Thymus (tissue), 11 donors: ENCODE results near the gene GRIK2. TPM values are rescaled to one million over a fixed set of nuclear protein-coding genes. Genes with fewer than 3 reads are reported as not detected.

ENCODE experiments used
- DNase-seq, 9 donors: peaks; one replicate each; pipeline ENCODE4 v3.0.0-alpha.2; 2013; ENCODE audit warnings: low spot score in 9 of 9, low read depth in 6 of 9, missing footprints in 1 of 9
- H3K27ac ChIP-seq, 2 donors: one replicate each; pipeline ENCODE4 v1.5.1; 2013; ENCODE audit warnings: control low read depth in 1 of 2, low read depth in 1 of 2, low read length in 1 of 2, mild to moderate bottlenecking in 1 of 2, moderate library complexity in 1 of 2
- H3K27me3 ChIP-seq, 2 donors: one replicate each; pipeline ENCODE4 v1.5.1; 2013; ENCODE audit warnings: low read length in 1 of 2; ENCODE audit not compliant: control insufficient read depth in 2 of 2, insufficient read depth in 1 of 2
- H3K36me3 ChIP-seq, 2 donors: one replicate each; pipeline ENCODE4 v1.5.1; 2013; ENCODE audit warnings: low read length in 1 of 2, mild to moderate bottlenecking in 1 of 2, moderate library complexity in 1 of 2; ENCODE audit not compliant: control insufficient read depth in 2 of 2, insufficient read depth in 2 of 2
- H3K4me1 ChIP-seq, 2 donors: one replicate each; pipeline ENCODE4 v1.5.1; 2013; ENCODE audit warnings: low read length in 2 of 2; ENCODE audit not compliant: control insufficient read depth in 2 of 2, insufficient read depth in 2 of 2
- H3K4me3 ChIP-seq, 2 donors: one replicate each; pipeline ENCODE4 v1.5.1; 2013; ENCODE audit warnings: low read length in 2 of 2, control low read depth in 1 of 2, mild to moderate bottlenecking in 1 of 2
- H3K9me3 ChIP-seq, 2 donors: one replicate each; pipeline ENCODE4 v1.5.1; 2013; ENCODE audit warnings: low read length in 1 of 2, mild to moderate bottlenecking in 1 of 2; ENCODE audit not compliant: control insufficient read depth in 2 of 2, insufficient read depth in 1 of 2
- WGBS: extraction: QIAGEN DNeasy Blood & Tissue Kit; methylation state at CpG from one replicate; pipeline ENCODE4 v1.1.7; 2013; 5-methylcytosine and 5-hydroxymethylcytosine counted together
- polyA plus RNA-seq: library from polyadenylated mRNA; stranded (reverse); fragments of 200-250 nt; gene quantifications from one replicate; pipeline ENCODE4 v1.2.3, GENCODE V29; 2013
- total RNA-seq: library from RNA; stranded (reverse); fragments of 120-200 nt; gene quantifications from one replicate; pipeline ENCODE4 v1.2.4, GENCODE V29; 2013
- donor health status: healthy.

GRIK2 gene
- total and polyA plus RNA-seq, 2 donors: under 0.01 to 0.18 TPM

DNA sequence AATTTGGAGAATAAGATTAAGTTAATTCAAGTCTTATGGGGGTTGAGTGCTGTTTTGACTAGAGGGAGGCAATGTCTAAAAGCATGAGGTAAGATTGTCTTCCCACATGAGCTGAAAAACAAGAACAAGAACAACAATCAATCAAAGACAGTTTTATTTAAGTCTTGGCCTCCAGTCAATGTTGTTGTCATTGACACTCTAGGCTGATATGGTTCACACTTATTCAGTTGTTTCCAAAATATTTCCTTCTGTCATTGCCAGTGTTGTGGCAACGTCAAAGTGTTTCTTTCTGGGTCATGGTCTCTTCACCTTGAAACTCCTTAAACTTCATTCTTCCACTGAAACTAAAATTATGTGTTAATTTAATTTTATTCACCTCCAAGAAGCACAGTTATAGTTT lies 72.4 kb downstream of the GRIK2 start:
- no peaks in the 10 kb centered on the region for H3K36me3 ChIP-seq
- no peak for DNase-seq
- no peak overlapping the region for H3K27ac ChIP-seq
- no peak overlapping the region for H3K4me3 ChIP-seq
- 83% methylated on average over 1 of the region's 1 CpG for WGBS
- no peaks in the 10 kb centered on the region for H3K27me3 ChIP-seq
- H3K4me1 ChIP-seq: no peaks in the 10 kb centered on the region
- no peaks in the 10 kb centered on the region for H3K9me3 ChIP-seq

DNA sequence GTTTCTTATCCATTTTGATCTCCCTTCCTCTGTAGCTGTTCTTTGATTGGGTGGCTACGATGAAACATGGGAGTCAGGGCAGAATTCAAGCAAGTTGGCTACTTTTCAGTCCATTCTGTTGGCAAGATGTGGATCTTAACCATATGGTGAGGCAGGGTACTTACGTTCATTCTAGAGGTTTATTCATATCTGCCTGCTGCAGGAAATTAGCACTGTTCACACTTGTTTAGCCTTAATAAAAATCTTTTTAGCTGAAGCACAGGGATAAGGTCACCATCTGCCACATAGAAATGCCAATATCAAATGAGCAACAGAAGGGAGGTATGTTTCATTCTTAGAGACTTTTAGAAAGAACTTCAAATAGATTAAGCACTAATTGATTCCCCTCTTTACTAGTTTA lies 83.9 kb downstream of the GRIK2 start:
- WGBS: 91% methylated on average over 2 of the region's 2 CpGs
- no peaks in the 10 kb centered on the region for H3K4me1 ChIP-seq

DNA sequence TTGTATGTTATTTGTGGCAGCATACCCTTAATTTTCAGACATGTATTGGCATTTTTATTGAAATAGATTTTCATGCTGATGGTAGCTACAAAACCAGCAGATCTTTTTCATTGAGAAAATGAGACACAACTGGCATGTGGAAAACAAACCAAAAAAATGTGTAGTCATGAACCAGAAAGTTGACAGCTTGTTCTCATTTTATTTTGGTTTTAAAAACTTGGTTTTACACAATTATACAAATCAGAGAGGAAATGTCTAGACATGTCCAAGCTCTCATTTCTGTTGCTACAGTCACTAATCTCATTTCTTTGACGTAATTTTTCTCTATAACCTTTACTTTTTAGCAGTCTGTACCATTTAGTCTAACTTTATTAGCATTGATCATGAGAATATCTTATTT lies 85.4 kb downstream of the GRIK2 start:
- H3K9me3 ChIP-seq: no peaks in the 10 kb centered on the region
- no peaks in the 10 kb centered on the region for H3K36me3 ChIP-seq
- H3K4me3 ChIP-seq: no peak overlapping the region
- no peak for DNase-seq
- H3K27me3 ChIP-seq: no peaks in the 10 kb centered on the region
- H3K27ac ChIP-seq: no peak overlapping the region
- WGBS: 75% methylated on average over 1 of the region's 1 CpG
- no peaks in the 10 kb centered on the region for H3K4me1 ChIP-seq

More for the DNA sequence above, 83.9 kb downstream of the GRIK2 start:
- Histone ChIP-seq H3K27ac (no peak overlapping the region), H3K9me3 (no peaks in the 10 kb centered on the region), H3K36me3 (no peaks in the 10 kb centered on the region), H3K27me3 (no peaks in the 10 kb centered on the region), H3K4me3 (no peak overlapping the region)
- DNase-seq: no peak

DNA sequence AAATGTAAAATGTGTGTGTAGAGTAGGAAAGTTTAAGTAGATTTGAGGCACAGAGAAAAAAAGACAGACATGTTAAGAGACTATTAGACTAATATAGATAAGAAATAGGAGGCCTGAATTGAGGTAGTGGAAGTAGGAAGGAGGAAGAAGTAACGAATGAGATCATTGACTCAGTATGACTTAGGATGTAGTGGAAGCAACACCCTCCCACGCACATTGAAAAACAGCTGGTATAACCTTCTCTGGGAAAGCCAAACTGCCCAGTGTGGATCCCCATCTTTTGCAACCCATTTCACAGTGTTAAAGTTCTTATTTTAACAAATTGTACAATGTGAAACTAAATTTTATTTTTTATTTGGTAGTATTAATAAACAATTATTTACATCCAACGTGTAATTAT lies 89.1 kb downstream of the GRIK2 start:
- no peak for DNase-seq
- no peaks in the 10 kb centered on the region for H3K4me1 ChIP-seq
- H3K4me3 ChIP-seq: no peak overlapping the region
- no peak overlapping the region for H3K27ac ChIP-seq
- no peaks in the 10 kb centered on the region for H3K36me3 ChIP-seq
- 88% methylated on average over 3 of the region's 3 CpGs for WGBS
- H3K9me3 ChIP-seq: no peaks in the 10 kb centered on the region
- no peaks in the 10 kb centered on the region for H3K27me3 ChIP-seq

DNA sequence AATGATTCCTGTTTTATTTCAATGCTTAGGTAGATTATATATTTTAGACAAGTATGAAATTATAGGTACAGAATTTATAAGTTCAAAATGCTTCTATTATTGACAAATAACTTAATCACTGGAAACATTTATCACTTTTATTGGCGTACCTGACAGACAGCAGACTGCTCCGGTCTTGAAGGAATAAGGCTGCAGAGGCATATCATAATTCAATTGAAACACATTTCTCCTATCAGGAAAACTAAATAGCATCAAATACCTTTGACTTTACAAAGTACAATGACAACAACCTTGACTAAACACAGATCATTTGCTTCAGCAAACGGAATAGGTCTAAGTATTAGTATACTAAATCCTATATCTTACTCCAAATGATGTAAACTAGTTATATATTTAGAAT lies 91.3 kb downstream of the GRIK2 start:
- Histone ChIP-seq H3K36me3 (no peaks in the 10 kb centered on the region), H3K27me3 (no peaks in the 10 kb centered on the region), H3K4me3 (no peak overlapping the region), H3K4me1 (no peaks in the 10 kb centered on the region), H3K27ac (no peak overlapping the region), H3K9me3 (no peaks in the 10 kb centered on the region)
- WGBS: 94% methylated on average over 3 of the region's 3 CpGs
- DNase-seq: no peak

DNA sequence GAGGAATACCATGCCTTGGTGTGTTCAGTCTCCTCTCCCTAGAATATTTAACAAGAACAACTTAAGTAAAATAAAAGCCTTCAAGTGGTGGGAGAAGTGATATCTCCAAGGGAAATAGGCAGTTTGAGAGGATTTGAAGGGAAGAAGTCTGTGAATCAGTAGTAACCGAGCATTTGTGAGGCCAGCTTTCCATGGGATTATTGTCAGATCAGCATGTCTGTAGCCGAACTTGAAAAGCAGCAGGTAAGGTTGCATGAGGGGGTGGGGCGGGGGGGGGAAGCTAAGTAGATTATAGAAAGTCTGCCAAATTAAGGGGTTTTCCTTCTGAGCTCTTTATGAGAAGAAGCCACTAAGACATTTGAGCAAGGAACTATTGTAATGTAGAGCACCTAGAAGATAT lies 92.6 kb downstream of the GRIK2 start:
- Histone ChIP-seq H3K36me3 (no peaks in the 10 kb centered on the region), H3K4me1 (no peaks in the 10 kb centered on the region), H3K27ac (no peak overlapping the region), H3K4me3 (no peak overlapping the region), H3K27me3 (no peaks in the 10 kb centered on the region), H3K9me3 (no peaks in the 10 kb centered on the region)
- WGBS: 32% methylated on average over 3 of the region's 3 CpGs
- DNase-seq: no peak

DNA sequence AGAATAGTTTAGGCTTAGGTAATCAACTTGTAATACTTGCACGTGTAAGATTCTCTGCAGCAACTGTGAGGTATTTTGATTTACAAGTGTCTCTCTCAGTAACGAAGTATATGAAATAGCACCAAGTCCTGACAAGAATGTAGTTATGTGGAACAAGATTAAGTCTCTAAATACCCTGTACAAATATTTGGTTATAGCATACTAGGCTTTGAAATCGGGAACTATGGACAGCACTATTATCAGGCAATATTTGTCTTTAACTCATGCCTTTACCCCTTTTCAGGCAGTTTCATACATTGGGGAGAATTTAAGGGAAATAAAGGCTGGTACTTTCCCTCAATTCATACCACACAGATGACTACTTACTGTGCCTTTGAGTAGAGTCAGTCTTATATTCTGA lies 93.2 kb downstream of the GRIK2 start:
- no peak for DNase-seq
- no peaks in the 10 kb centered on the region for H3K4me1 ChIP-seq
- WGBS: 85% methylated on average over 3 of the region's 3 CpGs
- H3K27me3 ChIP-seq: no peaks in the 10 kb centered on the region
- H3K9me3 ChIP-seq: no peaks in the 10 kb centered on the region
- H3K36me3 ChIP-seq: no peaks in the 10 kb centered on the region
- no peak overlapping the region for H3K4me3 ChIP-seq
- H3K27ac ChIP-seq: no peak overlapping the region

DNA sequence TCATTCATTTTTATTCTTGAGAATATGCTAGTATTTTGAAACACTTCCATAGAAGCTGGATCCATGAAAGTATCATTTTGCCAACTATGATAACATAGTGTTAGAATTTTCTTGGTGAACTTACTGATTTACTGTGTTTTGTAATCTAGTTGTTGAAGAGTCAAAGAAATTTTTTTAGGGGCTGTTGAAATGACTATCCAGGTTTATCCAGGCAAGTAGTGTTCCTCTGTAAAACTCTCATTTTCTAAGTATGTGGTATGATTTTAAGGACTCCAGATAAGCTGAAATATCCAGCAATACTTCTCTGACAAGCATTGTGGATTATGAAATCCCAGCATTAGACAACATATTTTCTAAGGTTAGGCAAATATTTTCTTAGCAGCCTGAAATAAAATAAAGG lies 95.9 kb downstream of the GRIK2 start:
- no peak overlapping the region for H3K4me3 ChIP-seq
- no peaks in the 10 kb centered on the region for H3K4me1 ChIP-seq
- no peaks in the 10 kb centered on the region for H3K9me3 ChIP-seq
- H3K27me3 ChIP-seq: no peaks in the 10 kb centered on the region
- no peak for DNase-seq
- H3K27ac ChIP-seq: no peak overlapping the region
- H3K36me3 ChIP-seq: no peaks in the 10 kb centered on the region

DNA sequence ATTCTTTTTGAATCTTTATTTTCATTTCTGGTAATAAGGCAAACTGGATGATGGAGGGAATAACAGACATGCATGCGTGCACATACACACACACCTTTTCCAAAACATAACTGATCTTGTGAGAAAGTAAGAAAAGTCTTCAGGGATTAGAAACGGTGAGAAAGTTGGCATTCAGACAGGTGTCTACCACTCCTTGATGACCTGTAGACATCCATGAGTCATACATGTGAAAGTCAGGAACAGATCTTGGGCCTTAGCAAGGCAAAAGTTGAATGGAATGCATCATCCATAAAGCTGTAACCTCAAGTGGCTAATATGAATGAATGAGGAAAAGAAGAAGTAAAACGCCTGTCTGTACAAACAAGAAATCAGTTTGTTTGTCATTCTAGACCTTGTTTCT lies 97.3 kb downstream of the GRIK2 start:
- no peaks in the 10 kb centered on the region for H3K36me3 ChIP-seq
- no peak for DNase-seq
- no peaks in the 10 kb centered on the region for H3K4me1 ChIP-seq
- no peaks in the 10 kb centered on the region for H3K9me3 ChIP-seq
- no peaks in the 10 kb centered on the region for H3K27me3 ChIP-seq
- no peak overlapping the region for H3K4me3 ChIP-seq
- H3K27ac ChIP-seq: no peak overlapping the region
- 90% methylated on average over 3 of the region's 3 CpGs for WGBS

DNA sequence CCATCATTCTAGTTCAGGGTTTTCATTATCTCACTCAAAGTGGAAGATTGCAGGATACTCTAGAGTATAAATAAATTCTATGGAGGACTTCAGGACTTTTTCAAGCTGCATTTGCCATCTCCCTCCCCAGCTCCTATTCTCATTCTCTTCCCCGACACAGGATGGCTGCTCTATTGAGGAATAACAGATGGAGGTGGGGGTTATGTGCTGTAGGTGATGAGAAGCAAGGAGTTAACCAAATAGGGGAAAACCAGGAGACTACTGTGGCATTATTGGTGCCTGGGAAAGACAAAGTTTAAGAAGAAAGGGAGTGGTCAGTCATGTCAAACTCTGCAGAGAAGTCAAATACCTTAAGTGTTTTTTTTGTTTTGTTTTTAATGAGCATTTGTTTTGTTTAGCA lies 109.3 kb downstream of the GRIK2 start:
- no peak for DNase-seq
- WGBS: 75% methylated on average over 1 of the region's 1 CpG

More for the DNA sequence above, 109.3 kb downstream of the GRIK2 start:
- H3K27ac ChIP-seq: no peak overlapping the region
- H3K4me3 ChIP-seq: no peak overlapping the region
- no peaks in the 10 kb centered on the region for H3K27me3 ChIP-seq
- H3K9me3 ChIP-seq: no peaks in the 10 kb centered on the region
- H3K36me3 ChIP-seq: no peaks in the 10 kb centered on the region
- no peaks in the 10 kb centered on the region for H3K4me1 ChIP-seq
